Measurements from ENCODE around the gene LGI2.

LGI2 gene

DNA sequence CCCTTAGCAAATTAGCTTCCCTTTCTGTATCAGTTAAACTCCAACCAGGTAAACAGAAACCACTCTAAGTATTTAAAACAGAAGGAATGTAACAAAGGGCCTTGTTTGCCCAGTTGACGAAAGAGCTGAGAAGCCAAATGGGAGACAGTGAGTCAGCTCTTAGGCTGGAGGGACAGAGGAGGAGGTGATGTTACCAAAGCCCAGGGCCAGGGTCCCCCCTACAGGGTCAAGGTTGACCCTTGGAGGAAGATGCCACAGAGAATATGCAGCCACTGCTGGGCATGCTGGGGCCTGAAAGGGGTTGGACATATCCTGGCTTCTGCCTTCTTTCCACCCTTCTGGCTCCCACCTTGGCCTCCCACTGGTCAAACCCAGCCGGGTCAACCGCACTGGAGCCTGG is 38.3 kb upstream of the LGI2 start:
- Histone ChIP-seq H3K9ac (ENCODE audit: low read depth, low read length, poor library complexity, severe bottlenecking) (no peak overlapping the region), H3K4me1 (ENCODE audit: insufficient read depth, low read length, poor library complexity, severe bottlenecking) (no peaks in the 10 kb centered on the region), H4K20me1 (ENCODE audit: insufficient read depth, low read length, poor library complexity, severe bottlenecking) (no peaks in the 10 kb centered on the region), H2AFZ (ENCODE audit: low read length) (no peak overlapping the region), H3K79me2 (ENCODE audit: insufficient read depth, low read length) (no peaks in the 10 kb centered on the region), H3K4me2 (ENCODE audit: low read depth, low read length, poor library complexity, severe bottlenecking) (no peak overlapping the region), H3K36me3 (ENCODE audit: insufficient read depth, low read length) (no peaks in the 10 kb centered on the region), H3F3A (ENCODE audit: low read depth) (no peaks in the 10 kb centered on the region), H3K27me3 (ENCODE audit: insufficient read depth, low read length, poor library complexity, severe bottlenecking) (no peaks in the 10 kb centered on the region), H3K4me3 (ENCODE audit: low read length, poor library complexity, severe bottlenecking) (no peak overlapping the region), H3K9me3 (ENCODE audit: insufficient read depth, low read depth, low read length) (no peaks in the 10 kb centered on the region), H3K9me2 (replicated peaks; ENCODE audit: low read depth, low read length) (no peaks in the 10 kb centered on the region)
- TF ChIP-seq, protein P1, sequence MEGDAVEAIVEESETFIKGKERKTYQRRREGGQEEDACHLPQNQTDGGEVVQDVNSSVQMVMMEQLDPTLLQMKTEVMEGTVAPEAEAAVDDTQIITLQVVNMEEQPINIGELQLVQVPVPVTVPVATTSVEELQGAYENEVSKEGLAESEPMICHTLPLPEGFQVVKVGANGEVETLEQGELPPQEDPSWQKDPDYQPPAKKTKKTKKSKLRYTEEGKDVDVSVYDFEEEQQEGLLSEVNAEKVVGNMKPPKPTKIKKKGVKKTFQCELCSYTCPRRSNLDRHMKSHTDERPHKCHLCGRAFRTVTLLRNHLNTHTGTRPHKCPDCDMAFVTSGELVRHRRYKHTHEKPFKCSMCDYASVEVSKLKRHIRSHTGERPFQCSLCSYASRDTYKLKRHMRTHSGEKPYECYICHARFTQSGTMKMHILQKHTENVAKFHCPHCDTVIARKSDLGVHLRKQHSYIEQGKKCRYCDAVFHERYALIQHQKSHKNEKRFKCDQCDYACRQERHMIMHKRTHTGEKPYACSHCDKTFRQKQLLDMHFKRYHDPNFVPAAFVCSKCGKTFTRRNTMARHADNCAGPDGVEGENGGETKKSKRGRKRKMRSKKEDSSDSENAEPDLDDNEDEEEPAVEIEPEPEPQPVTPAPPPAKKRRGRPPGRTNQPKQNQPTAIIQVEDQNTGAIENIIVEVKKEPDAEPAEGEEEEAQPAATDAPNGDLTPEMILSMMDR (conservative IDR thresholded peaks at IDR 0.05; ENCODE audit: low read length), result no peak
- no peak for TF ChIP-seq EZH2phosphoT487 (IDR thresholded peaks at IDR 0.05; ENCODE audit: borderline replicate concordance)

DNA sequence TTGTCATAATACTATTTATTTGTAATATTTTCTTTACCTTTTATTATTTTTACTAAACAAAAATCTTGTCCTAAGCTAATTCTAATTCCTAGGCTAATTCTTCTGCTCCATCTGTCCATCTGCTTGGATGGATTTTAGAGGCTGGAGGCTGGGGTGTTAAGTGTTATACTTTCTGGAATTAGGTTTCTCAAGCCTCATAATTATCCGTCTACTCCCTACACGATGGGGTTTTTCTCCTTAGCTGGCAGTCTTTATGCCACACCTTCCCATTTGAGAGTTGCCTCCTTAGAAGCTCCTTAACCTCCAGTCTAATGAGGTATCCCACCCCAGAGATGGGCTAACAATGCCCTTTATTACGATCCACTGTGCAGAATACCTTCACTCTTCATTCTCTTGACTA is 37.6 kb upstream of the LGI2 start:
- no peaks in the 10 kb centered on the region for H3K79me2 ChIP-seq (ENCODE audit: insufficient read depth, low read length)
- no peaks in the 10 kb centered on the region for H3F3A ChIP-seq (ENCODE audit: low read depth)
- TF ChIP-seq, protein P1 (conservative IDR thresholded peaks at IDR 0.05; ENCODE audit: low read length), result no peak
- no peak for TF ChIP-seq EZH2phosphoT487 (IDR thresholded peaks at IDR 0.05; ENCODE audit: borderline replicate concordance)
- H3K9me2 ChIP-seq (replicated peaks; ENCODE audit: low read depth, low read length), result no peaks in the 10 kb centered on the region
- no peaks in the 10 kb centered on the region for H3K27me3 ChIP-seq (ENCODE audit: insufficient read depth, low read length, poor library complexity, severe bottlenecking)
- H3K9ac ChIP-seq (ENCODE audit: low read depth, low read length, poor library complexity, severe bottlenecking), result no peak overlapping the region
- no peak overlapping the region for H3K4me2 ChIP-seq (ENCODE audit: low read depth, low read length, poor library complexity, severe bottlenecking)
- H4K20me1 ChIP-seq (ENCODE audit: insufficient read depth, low read length, poor library complexity, severe bottlenecking), result no peaks in the 10 kb centered on the region
- no peaks in the 10 kb centered on the region for H3K4me1 ChIP-seq (ENCODE audit: insufficient read depth, low read length, poor library complexity, severe bottlenecking)
- no peak overlapping the region for H2AFZ ChIP-seq (ENCODE audit: low read length)
- no peak overlapping the region for H3K4me3 ChIP-seq (ENCODE audit: low read length, poor library complexity, severe bottlenecking)
- no peaks in the 10 kb centered on the region for H3K36me3 ChIP-seq (ENCODE audit: insufficient read depth, low read length)
- H3K9me3 ChIP-seq (ENCODE audit: insufficient read depth, low read depth, low read length), result no peaks in the 10 kb centered on the region

DNA sequence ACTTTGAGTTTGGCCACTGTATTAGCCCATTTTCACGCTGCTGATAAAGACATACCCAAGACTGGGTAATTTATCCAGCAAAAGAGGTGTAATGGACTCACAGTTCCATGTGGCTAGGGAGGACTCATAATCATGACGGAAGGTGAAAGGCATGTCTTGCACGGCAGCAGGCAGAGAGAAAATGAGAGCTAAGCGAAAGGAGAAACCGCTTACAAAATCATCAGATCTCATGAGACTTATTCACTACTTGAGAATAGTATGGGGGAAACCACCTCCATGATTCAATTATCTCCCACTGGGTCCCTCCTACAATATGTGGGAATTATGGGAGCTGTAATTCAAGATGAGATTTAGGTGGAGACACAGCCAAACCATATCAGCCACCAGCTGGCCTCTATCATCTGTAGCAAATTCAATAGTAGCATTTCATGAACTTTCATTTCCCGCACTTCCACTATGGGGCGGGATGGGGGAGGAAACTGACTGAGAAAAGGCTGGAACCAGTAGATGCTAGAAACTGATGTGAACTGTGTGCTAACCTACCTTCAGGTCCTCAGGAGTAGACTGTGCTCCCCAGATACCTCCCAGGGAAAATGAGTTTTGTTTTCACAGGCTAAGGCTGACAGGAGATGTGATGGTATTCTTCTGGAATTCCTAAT is 35.3 kb upstream of the LGI2 start:
- H3K4me2 ChIP-seq (ENCODE audit: low read depth, low read length, poor library complexity, severe bottlenecking), result no peak overlapping the region

More for the DNA sequence above, 35.3 kb upstream of the LGI2 start:
- Histone ChIP-seq H2AFZ (ENCODE audit: low read length) (no peak overlapping the region), H3K27me3 (ENCODE audit: insufficient read depth, low read length, poor library complexity, severe bottlenecking) (no peaks in the 10 kb centered on the region), H3F3A (ENCODE audit: low read depth) (no peaks in the 10 kb centered on the region), H3K9me2 (replicated peaks; ENCODE audit: low read depth, low read length) (no peaks in the 10 kb centered on the region), H3K4me1 (ENCODE audit: insufficient read depth, low read length, poor library complexity, severe bottlenecking) (no peaks in the 10 kb centered on the region), H4K20me1 (ENCODE audit: insufficient read depth, low read length, poor library complexity, severe bottlenecking) (no peaks in the 10 kb centered on the region), H3K9ac (ENCODE audit: low read depth, low read length, poor library complexity, severe bottlenecking) (no peak overlapping the region), H3K4me3 (ENCODE audit: low read length, poor library complexity, severe bottlenecking) (no peak overlapping the region), H3K9me3 (ENCODE audit: insufficient read depth, low read depth, low read length) (no peaks in the 10 kb centered on the region), H3K79me2 (ENCODE audit: insufficient read depth, low read length) (no peaks in the 10 kb centered on the region), H3K36me3 (ENCODE audit: insufficient read depth, low read length) (no peaks in the 10 kb centered on the region)
- TF ChIP-seq, protein P1 (conservative IDR thresholded peaks at IDR 0.05; ENCODE audit: low read length), result no peak
- no peak for TF ChIP-seq EZH2phosphoT487 (IDR thresholded peaks at IDR 0.05; ENCODE audit: borderline replicate concordance)
